ENCODE measurements around the gene FLRT2. TPM values are rescaled to one million over a fixed set of nuclear protein-coding genes. Genes with fewer than 3 reads are reported as not detected.

Gene FLRT2
- total RNA-seq, 4 donors from 2014 or later = 0.61 to 8.4 (median 6.4) TPM

GRCh38 chr14:85532374-85533022, 2.6 kb downstream of the FLRT2 start:
- H3K36me3 ChIP-seq = no peaks in the 10 kb centered on the region
- TF ChIP-seq CTCF (IDR thresholded peaks at IDR 0.05) (no peak), POLR2A (IDR thresholded peaks at IDR 0.05) (no peak)
- no peaks in the 10 kb centered on the region for H3K9me3 ChIP-seq
- H3K27ac ChIP-seq = peak overlapping the region; percentile 64 to 87 (median 83)
- DNase-seq = no peak
- intact Hi-C loops (cut with DNase I) = no loop called here
- 0 to 3% methylated on average over 12 of the region's 12 CpGs for WGBS, 2 donors
- H3K4me1 ChIP-seq = peaks cover 14 to 91% (median 33%) of the 10 kb centered on the region in 3 donors
- peaks cover 0 to 66% (median 0%) of the 10 kb centered on the region in 4 donors for H3K27me3 ChIP-seq
- peak overlapping the region; percentile 46 to 79 (median 62) for H3K4me3 ChIP-seq

- Histone ChIP-seq H3K36me3 (no peaks in the 10 kb centered on the region), H3K4me1 (peaks cover 14 to 84% (median 33%) of the 10 kb centered on the region in 3 donors), H3K9me3 (no peaks in the 10 kb centered on the region), H3K4me3 (peak overlapping the region; percentile 46 to 79 (median 62)), H3K27ac (peak overlapping the region; percentile 60 to 87 (median 83)), H3K27me3 (peaks cover 0 to 66% (median 0%) of the 10 kb centered on the region in 4 donors)
- no peak for DNase-seq
- 1 to 8% methylated on average over 15 to 23 of the region's 90 CpGs for WGBS, 2 donors
- peak in 2 of 4 donors; percentile 43 to 58 for TF ChIP-seq POLR2A (IDR thresholded peaks at IDR 0.05)
- TF ChIP-seq CTCF (IDR thresholded peaks at IDR 0.05) = no peak
- intact Hi-C loops (cut with DNase I) = no loop called here
Observed at GRCh38 chr14:85533023-85533860, 3.3 kb downstream of the FLRT2 start.

GRCh38 chr14:85533861-85534291, 3.9 kb downstream of the FLRT2 start:
- H3K27me3 ChIP-seq = peaks cover 0 to 62% (median 0%) of the 10 kb centered on the region in 4 donors
- no peaks in the 10 kb centered on the region for H3K9me3 ChIP-seq
- TF ChIP-seq CTCF (IDR thresholded peaks at IDR 0.05) (no peak), POLR2A (IDR thresholded peaks at IDR 0.05) (no peak)
- H3K4me3 ChIP-seq = peak overlapping the region; percentile 46 to 79 (median 62)
- WGBS, 2 donors = 0 to 5% methylated on average over 1 to 5 of the region's 28 CpGs
- DNase-seq = no peak
- intact Hi-C loops (cut with DNase I) = no loop called here
- no peaks in the 10 kb centered on the region for H3K36me3 ChIP-seq
- H3K27ac ChIP-seq = peak overlapping the region; percentile 60 to 87 (median 83)
- H3K4me1 ChIP-seq = peaks cover 14 to 77% (median 33%) of the 10 kb centered on the region in 3 donors

DNA sequence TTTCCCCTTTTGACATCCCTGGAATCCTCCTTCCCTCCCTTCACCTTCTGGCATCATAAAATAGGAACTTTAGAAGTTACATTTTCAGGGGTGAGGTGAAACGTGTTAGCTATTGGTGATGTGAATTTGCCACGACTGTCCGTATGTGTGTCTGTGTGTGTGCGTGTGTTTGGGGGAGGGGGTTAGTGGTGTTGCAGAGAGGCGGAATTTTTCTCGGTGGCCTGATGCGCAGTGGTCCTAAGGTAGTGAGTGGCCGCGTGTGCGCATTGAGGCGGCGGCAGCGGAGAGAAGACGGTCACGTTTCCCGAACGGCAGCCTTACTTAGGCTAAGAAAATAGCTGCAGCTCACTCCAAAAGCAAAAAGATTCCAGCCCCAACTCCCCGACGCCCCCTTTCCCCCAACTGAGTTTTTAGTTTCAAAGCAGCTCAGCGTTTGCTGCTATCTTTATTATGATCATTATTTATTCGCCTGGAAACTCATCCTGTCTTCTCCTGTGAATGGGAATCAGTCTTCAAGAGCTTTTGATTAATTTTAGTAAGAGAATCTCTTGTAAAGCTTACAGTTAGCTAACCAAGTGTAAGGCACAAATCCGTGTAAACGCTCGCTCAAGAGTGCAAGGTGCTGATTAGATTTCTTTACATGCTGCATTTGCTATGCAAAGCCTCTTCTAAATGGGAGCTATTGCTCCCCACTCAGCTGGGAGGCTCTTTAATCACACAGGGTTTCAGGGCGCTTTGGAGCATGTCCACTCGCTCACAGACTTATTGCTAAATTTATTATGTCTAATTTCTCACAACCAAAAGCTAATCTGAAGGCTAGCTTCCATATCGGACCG, 4.7 kb downstream of the FLRT2 start:
- Histone ChIP-seq H3K27me3 (peaks cover 0 to 54% (median 0%) of the 10 kb centered on the region in 4 donors), H3K4me1 (peaks cover 14 to 74% (median 30%) of the 10 kb centered on the region in 3 donors), H3K36me3 (no peaks in the 10 kb centered on the region), H3K27ac (peak overlapping the region in 3 of 4 donors; percentile 79 to 87 (median 87)), H3K4me3 (peak overlapping the region; percentile 46 to 79 (median 62)), H3K9me3 (no peaks in the 10 kb centered on the region)
- no peak for DNase-seq
- TF ChIP-seq POLR2A (IDR thresholded peaks at IDR 0.05) = no peak
- no peak for TF ChIP-seq CTCF (IDR thresholded peaks at IDR 0.05)
- WGBS, 2 donors = 12 to 16% methylated on average over 21 to 28 of the region's 28 CpGs
- intact Hi-C loops (cut with DNase I) = no loop called here

Data from esophagus squamous epithelium (tissue), 5 donors.